HepG2 (cell line): ENCODE results near the gene MCM3AP. TPM values are rescaled to one million over a fixed set of nuclear protein-coding genes. Genes with fewer than 3 reads are reported as not detected.

Experiments
- BCL3 ChIP-seq: sonication (generic); formaldehyde crosslinking; IDR thresholded peaks from 2 replicates; pipeline ENCODE4 v1.5.1; 2020; ENCODE audit warnings: mild to moderate bottlenecking, missing genetic modification reagents, moderate library complexity
- CTCF ChIP-seq: sonication (generic); formaldehyde crosslinking; IDR thresholded peaks from 2 replicates; pipeline ENCODE4 v1.5.0; 2020; ENCODE audit warnings: mild to moderate bottlenecking, missing genetic modification reagents, moderate library complexity
- DDIT3 ChIP-seq: sonication (generic); formaldehyde crosslinking; IDR thresholded peaks from 2 replicates; pipeline ENCODE4 v1.4.0; 2020; ENCODE audit warnings: mild to moderate bottlenecking, missing genetic modification reagents
- ETV6 ChIP-seq: sonication (generic); formaldehyde crosslinking; conservative IDR thresholded peaks from 2 replicates; pipeline ENCODE4 v1.4.0; 2020; ENCODE audit warnings: missing genetic modification reagents
- HES4 ChIP-seq: sonication (generic); formaldehyde crosslinking; IDR thresholded peaks from 2 replicates; pipeline ENCODE4 v1.9.0; 2021; ENCODE audit warnings: mild to moderate bottlenecking, missing genetic modification reagents, borderline replicate concordance
- polyA plus RNA-seq, 8 experiments: library from polyadenylated mRNA; depleted of rRNA in 3 of 8; stranded (reverse) in 7 of 8; unstranded in 1 of 8; fragments of >200 nt; fragmentation: Illumina TruSeq in 4 of 8; extraction: Trizol in 4 of 8; gene quantifications; 2 replicates each; pipeline versions ENCODE4 v1.2.1 to v1.2.3, GENCODE V29; 2011 to 2016; ENCODE audit warnings: low read depth in 4 of 8, missing spikeins in 1 of 8, mixed read lengths in 1 of 8; ENCODE audit not compliant: insufficient read depth in 1 of 8
- total RNA-seq, 5 experiments: library from RNA; depleted of rRNA; stranded (reverse); fragments of >200 nt; fragmentation: Illumina TruSeq; extraction: Trizol; gene quantifications; 2 replicates each; pipeline ENCODE4 v1.2.3, GENCODE V29; 2016; ENCODE audit warnings: low read depth in 1 of 5
- TF ChIP-seq, protein P1 (sequence below), 2 experiments: fragments of 450-650 bp in 1 of 2; sonication (generic) in 1 of 2; formaldehyde crosslinking in 1 of 2; IDR thresholded peaks; 2 replicates each; pipeline versions ENCODE4 v1.6.1 to v1.8.0; 2016 to 2022; ENCODE audit warnings: antibody characterized with exemption in 1 of 2, mild to moderate bottlenecking in 1 of 2, missing genetic modification reagents in 1 of 2
- TF ChIP-seq, protein P2 (sequence below): sonication (generic); formaldehyde crosslinking; IDR thresholded peaks from 2 replicates; pipeline ENCODE4 v1.4.0; 2020; ENCODE audit warnings: missing genetic modification reagents

Gene MCM3AP
- total and polyA plus RNA-seq, 2 of the 13 experiments (the other 11 are each of a cell fraction or from before 2014, with no cell fraction given) = 27.0 to 54.7 TPM

GRCh38 chr21:46323710-46324389 lies 38.4 kb upstream of the MCM3AP start, which contains the start of the genes C21orf58 and PCNT (continued):
- TF ChIP-seq, protein P1, sequence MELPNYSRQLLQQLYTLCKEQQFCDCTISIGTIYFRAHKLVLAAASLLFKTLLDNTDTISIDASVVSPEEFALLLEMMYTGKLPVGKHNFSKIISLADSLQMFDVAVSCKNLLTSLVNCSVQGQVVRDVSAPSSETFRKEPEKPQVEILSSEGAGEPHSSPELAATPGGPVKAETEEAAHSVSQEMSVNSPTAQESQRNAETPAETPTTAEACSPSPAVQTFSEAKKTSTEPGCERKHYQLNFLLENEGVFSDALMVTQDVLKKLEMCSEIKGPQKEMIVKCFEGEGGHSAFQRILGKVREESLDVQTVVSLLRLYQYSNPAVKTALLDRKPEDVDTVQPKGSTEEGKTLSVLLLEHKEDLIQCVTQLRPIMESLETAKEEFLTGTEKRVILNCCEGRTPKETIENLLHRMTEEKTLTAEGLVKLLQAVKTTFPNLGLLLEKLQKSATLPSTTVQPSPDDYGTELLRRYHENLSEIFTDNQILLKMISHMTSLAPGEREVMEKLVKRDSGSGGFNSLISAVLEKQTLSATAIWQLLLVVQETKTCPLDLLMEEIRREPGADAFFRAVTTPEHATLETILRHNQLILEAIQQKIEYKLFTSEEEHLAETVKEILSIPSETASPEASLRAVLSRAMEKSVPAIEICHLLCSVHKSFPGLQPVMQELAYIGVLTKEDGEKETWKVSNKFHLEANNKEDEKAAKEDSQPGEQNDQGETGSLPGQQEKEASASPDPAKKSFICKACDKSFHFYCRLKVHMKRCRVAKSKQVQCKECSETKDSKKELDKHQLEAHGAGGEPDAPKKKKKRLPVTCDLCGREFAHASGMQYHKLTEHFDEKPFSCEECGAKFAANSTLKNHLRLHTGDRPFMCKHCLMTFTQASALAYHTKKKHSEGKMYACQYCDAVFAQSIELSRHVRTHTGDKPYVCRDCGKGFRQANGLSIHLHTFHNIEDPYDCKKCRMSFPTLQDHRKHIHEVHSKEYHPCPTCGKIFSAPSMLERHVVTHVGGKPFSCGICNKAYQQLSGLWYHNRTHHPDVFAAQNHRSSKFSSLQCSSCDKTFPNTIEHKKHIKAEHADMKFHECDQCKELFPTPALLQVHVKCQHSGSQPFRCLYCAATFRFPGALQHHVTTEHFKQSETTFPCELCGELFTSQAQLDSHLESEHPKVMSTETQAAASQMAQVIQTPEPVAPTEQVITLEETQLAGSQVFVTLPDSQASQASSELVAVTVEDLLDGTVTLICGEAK (IDR thresholded peaks at IDR 0.05) = no peak
- TF ChIP-seq, protein P1 (CRISPR knock-in tag; IDR thresholded peaks at IDR 0.05) = no peak; the same call in none of the 2 replicates
- TF ChIP-seq DDIT3 (CRISPR knock-in tag) = no peak
- TF ChIP-seq, protein P2, sequence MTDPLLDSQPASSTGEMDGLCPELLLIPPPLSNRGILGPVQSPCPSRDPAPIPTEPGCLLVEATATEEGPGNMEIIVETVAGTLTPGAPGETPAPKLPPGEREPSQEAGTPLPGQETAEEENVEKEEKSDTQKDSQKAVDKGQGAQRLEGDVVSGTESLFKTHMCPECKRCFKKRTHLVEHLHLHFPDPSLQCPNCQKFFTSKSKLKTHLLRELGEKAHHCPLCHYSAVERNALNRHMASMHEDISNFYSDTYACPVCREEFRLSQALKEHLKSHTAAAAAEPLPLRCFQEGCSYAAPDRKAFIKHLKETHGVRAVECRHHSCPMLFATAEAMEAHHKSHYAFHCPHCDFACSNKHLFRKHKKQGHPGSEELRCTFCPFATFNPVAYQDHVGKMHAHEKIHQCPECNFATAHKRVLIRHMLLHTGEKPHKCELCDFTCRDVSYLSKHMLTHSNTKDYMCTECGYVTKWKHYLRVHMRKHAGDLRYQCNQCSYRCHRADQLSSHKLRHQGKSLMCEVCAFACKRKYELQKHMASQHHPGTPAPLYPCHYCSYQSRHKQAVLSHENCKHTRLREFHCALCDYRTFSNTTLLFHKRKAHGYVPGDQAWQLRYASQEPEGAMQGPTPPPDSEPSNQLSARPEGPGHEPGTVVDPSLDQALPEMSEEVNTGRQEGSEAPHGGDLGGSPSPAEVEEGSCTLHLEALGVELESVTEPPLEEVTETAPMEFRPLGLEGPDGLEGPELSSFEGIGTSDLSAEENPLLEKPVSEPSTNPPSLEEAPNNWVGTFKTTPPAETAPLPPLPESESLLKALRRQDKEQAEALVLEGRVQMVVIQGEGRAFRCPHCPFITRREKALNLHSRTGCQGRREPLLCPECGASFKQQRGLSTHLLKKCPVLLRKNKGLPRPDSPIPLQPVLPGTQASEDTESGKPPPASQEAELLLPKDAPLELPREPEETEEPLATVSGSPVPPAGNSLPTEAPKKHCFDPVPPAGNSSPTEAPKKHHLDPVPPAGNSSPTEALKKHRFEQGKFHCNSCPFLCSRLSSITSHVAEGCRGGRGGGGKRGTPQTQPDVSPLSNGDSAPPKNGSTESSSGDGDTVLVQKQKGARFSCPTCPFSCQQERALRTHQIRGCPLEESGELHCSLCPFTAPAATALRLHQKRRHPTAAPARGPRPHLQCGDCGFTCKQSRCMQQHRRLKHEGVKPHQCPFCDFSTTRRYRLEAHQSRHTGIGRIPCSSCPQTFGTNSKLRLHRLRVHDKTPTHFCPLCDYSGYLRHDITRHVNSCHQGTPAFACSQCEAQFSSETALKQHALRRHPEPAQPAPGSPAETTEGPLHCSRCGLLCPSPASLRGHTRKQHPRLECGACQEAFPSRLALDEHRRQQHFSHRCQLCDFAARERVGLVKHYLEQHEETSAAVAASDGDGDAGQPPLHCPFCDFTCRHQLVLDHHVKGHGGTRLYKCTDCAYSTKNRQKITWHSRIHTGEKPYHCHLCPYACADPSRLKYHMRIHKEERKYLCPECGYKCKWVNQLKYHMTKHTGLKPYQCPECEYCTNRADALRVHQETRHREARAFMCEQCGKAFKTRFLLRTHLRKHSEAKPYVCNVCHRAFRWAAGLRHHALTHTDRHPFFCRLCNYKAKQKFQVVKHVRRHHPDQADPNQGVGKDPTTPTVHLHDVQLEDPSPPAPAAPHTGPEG (CRISPR knock-in tag) = peak; percentile 42; the same call in 1 of the 2 replicates
- TF ChIP-seq BCL3 (CRISPR knock-in tag) = no peak; the same call in 1 of the 2 replicates
- no peak for TF ChIP-seq CTCF
- TF ChIP-seq HES4 (CRISPR knock-in tag) = 0 out of 2 replicates have a peak, but pooled peaks have one; percentile 27
- TF ChIP-seq ETV6 (CRISPR knock-in tag) = 0 out of 2 replicates have a peak, but pooled peaks have one; percentile 27
